Immature natural killer cell (primary cell): ENCODE results near the gene HAO1. TPM values are rescaled to one million over a fixed set of nuclear protein-coding genes. Genes with fewer than 3 reads are reported as not detected.
"Not testable (repeated sequence)": the region's sequence is repeated elsewhere in the genome, so short reads cannot be mapped to it uniquely, and the experiment has no call there.

Source experiments
- DNase-seq, 3 donors: peaks; one replicate each; pipeline ENCODE4 v3.0.0; 2022; ENCODE audit warnings: mixed read lengths in 1 of 3
- H3K27ac Mint-ChIP-seq, 6 donors: one replicate each; pipeline ENCODE4 v1.8.0; 2020; ENCODE audit warnings: mixed read lengths in 6 of 6, mild to moderate bottlenecking in 5 of 6, inconsistent platforms in 4 of 6, moderate library complexity in 3 of 6
- H3K27me3 Mint-ChIP-seq, 3 donors: one replicate each; pipeline ENCODE4 v1.8.0; 2020 to 2021; ENCODE audit warnings: low read depth in 3 of 3, mild to moderate bottlenecking in 3 of 3, mixed read lengths in 3 of 3, moderate library complexity in 3 of 3, inconsistent platforms in 1 of 3
- H3K36me3 Mint-ChIP-seq, 3 donors: one replicate each; pipeline ENCODE4 v1.8.0; 2020; ENCODE audit warnings: mixed read lengths in 3 of 3, inconsistent platforms in 2 of 3, mild to moderate bottlenecking in 2 of 3
- H3K4me1 Mint-ChIP-seq, 2 donors: one replicate each; pipeline ENCODE4 v1.8.0; 2020; ENCODE audit warnings: inconsistent platforms in 2 of 2, mild to moderate bottlenecking in 2 of 2, mixed read lengths in 2 of 2, moderate library complexity in 1 of 2
- H3K4me3 Mint-ChIP-seq, 5 donors: one replicate each; pipeline ENCODE4 v1.8.0; 2020; ENCODE audit warnings: mild to moderate bottlenecking in 5 of 5, mixed read lengths in 5 of 5, inconsistent platforms in 3 of 5, moderate library complexity in 3 of 5
- H3K9me3 Mint-ChIP-seq, 6 donors: one replicate each; pipeline ENCODE4 v1.8.0; 2020; ENCODE audit warnings: mild to moderate bottlenecking in 6 of 6, mixed read lengths in 6 of 6, inconsistent platforms in 4 of 6, moderate library complexity in 3 of 6
- polyA plus RNA-seq, 3 donors: library from polyadenylated mRNA; unstranded; fragments of 300-500 nt; fragmentation: Illumina TruSeq; gene quantifications; one replicate each; pipeline ENCODE4 v1.2.3, GENCODE V29; 2021

The HAO1 gene
- polyA plus RNA-seq, 3 donors from 2014 or later = not detected

DNA sequence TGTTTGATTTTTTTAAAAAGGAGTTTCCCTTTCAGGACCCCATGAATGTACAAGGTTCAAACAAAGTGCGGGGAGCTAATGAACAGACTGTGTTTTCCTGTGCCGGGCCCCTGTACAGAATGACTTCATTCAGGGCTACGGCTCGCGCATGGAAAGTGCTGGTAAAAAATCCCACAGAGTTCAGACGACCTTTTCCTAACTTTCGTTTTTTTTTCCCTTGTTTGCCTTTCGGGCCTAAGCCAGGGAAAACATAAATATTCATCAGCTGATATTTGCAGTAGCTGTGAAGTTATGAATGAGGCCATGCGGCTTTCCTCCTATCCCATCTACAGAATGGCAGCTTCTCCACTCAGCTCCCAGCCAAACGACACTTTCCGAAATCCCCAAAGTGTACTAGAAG, 74.0 kb downstream of the HAO1 start:
- no peak overlapping the region for H3K27ac Mint-ChIP-seq
- DNase-seq = no peak
- H3K4me1 Mint-ChIP-seq = no peaks in the 10 kb centered on the region
- no peak overlapping the region for H3K4me3 Mint-ChIP-seq
- no peaks in the 10 kb centered on the region for H3K36me3 Mint-ChIP-seq
- H3K27me3 Mint-ChIP-seq = peaks cover 2 to 4% (median 4%) of the 10 kb centered on the region in 3 donors
- H3K9me3 Mint-ChIP-seq = no peaks in the 10 kb centered on the region

DNA sequence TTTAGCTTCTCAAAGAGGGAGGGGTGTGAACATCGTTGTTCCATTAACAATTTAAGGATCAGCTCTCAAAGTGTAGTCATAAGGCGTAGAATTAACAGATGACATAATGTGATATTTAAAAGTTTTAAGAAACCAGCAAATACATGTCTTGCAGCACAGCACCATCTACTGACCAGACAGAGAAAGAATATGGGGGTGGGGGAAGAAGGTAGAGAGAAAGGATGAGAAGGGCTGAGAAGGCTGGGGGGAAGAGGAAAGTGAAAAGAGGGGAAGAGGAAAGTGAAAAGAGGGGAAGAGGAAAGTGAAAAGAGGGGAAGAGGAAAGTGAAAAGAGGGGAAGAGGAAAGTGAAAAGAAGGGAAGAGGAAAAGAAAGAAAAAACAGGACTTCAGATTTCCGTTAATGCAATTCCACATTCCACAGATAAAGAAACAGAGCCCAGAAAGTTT, 80.9 kb downstream of the HAO1 start:
- Mint-ChIP-seq H3K36me3 (no peaks in the 10 kb centered on the region), H3K9me3 (no peaks in the 10 kb centered on the region), H3K27me3 (peaks cover 0 to 4% (median 2%) of the 10 kb centered on the region in 3 donors), H3K4me3 (no peak overlapping the region), H3K27ac (no peak overlapping the region), H3K4me1 (peaks cover 0 to 5% of the 10 kb centered on the region in 2 donors)
- no peak for DNase-seq

DNA sequence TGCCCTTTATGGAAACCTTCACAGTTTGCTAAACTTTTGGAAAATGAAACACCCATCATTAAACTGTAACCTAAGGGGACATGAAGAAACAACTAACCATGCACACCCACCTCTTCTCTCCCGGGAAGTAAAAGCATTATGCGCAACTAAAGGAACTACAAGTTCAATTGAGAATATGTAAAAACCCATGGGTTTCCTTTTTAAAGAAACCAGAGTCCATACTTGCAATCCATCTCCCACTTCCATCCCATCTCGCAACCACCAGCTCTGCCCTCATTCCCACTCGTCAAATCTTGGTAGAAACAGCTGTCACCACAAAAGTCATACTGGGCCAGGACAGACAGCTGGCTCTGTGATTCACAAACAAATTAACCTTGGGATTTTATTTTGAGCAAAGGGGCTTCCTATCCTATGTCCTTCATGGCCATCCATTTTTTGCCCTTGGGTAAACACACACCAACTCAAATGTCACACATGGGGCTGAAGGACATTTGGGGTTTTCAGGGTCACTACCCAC, 81.5 kb downstream of the HAO1 start:
- no peak for DNase-seq
- Mint-ChIP-seq H3K4me3 (no peak overlapping the region), H3K36me3 (no peaks in the 10 kb centered on the region), H3K9me3 (no peaks in the 10 kb centered on the region), H3K4me1 (peaks cover 0 to 5% of the 10 kb centered on the region in 2 donors), H3K27ac (no peak overlapping the region), H3K27me3 (peaks cover 0 to 4% (median 2%) of the 10 kb centered on the region in 3 donors)

DNA sequence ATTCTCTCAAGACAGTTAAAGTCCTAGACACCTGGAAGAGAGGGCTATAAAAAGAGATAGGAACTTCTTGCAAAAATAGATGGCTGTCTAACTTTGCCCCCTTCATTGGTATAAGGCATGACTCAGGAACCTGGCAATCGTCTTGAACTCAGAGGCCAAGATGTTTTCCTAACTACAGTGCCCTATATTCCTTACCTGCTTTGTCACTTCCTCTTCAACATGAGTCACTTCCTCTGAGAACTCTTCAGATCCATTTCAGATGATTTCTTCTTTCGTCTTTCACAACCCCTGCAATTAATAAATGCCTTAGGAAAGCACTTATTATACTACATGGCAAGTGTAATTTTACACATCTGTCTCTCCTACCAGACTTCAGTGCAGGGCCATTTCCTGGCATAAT, 83.5 kb downstream of the HAO1 start:
- Mint-ChIP-seq H3K27me3 (peaks cover 0 to 2% (median 2%) of the 10 kb centered on the region in 3 donors), H3K9me3 (no peaks in the 10 kb centered on the region), H3K36me3 (no peaks in the 10 kb centered on the region), H3K4me1 (peaks cover 0 to 5% of the 10 kb centered on the region in 2 donors), H3K27ac (no peak overlapping the region), H3K4me3 (no peak overlapping the region)
- DNase-seq = no peak

DNA sequence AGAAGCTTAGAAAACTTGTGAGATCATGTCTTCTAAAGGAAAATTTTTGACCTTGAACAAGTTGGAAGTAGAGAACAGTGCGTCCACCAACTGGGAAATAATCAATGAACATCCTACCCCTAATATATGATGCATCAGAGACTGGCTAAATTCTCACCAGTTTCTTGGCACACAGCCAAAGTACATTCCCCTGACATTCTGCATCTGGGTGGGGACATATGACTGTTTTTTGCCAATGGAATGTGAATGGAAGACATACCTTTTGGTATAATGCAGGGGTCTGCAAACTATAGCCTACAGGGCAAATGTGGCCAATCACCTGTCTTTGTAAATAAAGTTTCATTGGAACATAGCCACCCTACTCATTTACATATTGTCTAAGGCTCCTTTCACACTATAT, 84.7 kb downstream of the HAO1 start:
- no peaks in the 10 kb centered on the region for H3K9me3 Mint-ChIP-seq
- no peak for DNase-seq
- H3K27ac Mint-ChIP-seq = no peak overlapping the region
- H3K4me1 Mint-ChIP-seq = peaks cover 0 to 5% of the 10 kb centered on the region in 2 donors
- H3K36me3 Mint-ChIP-seq = no peaks in the 10 kb centered on the region
- H3K27me3 Mint-ChIP-seq = peaks cover 0 to 6% (median 0%) of the 10 kb centered on the region in 3 donors
- H3K4me3 Mint-ChIP-seq = no peak overlapping the region

DNA sequence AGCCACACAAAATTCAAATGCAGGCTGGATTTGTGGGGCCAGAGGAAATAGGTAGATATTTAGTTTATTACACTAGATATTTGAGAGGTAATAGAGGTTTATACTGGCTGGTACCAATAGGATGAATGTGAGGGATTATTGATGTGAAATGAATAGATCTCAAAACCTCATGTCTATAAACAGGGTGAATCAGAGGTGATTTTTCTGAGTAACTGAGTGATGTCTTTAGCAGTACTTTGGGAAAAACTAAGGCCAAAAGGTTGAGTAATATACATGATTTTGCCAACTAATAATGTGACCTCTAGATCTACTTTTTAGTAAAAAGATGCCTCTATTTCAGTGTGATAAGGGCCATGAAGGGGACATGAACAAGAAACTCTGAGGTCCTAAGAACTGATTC, 86.8 kb downstream of the HAO1 start:
- H3K4me3 Mint-ChIP-seq = no peak overlapping the region
- no peaks in the 10 kb centered on the region for H3K4me1 Mint-ChIP-seq
- no peak for DNase-seq
- H3K27ac Mint-ChIP-seq = no peak overlapping the region
- H3K36me3 Mint-ChIP-seq = no peaks in the 10 kb centered on the region
- peaks cover 0 to 11% (median 2%) of the 10 kb centered on the region in 3 donors for H3K27me3 Mint-ChIP-seq
- H3K9me3 Mint-ChIP-seq = no peaks in the 10 kb centered on the region

DNA sequence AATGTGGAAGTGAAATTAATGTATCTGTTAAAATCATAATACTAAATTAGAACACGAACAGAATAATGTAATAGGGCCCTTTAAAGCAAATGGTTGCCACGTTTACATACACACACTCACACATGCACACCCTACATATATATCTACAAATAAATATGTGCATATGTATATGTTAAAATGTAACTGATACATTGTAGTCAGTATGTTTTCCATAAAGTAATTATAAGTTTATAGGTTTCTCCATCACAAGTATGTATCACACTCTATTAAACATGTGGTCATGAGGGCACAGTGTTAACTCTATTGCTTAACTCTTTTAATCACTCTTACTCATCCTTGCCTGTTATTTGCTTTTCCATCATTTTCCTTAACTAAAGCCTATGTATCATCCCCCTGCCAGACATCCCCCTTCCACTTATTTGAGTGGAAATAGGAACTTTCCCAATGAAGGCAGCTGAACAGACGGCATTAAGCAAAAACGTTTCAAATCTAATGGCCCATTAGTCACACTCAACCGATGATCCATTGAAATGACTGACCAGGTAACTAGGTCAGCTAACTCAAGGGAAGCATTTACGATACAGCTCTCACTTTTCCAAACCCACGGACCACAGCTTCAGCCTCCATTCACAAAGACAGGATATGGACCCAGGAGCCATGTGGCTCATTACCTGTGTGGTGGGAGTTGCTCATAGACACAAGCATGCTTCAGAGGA, 89.3 kb downstream of the HAO1 start:
- Mint-ChIP-seq H3K9me3 (no peaks in the 10 kb centered on the region), H3K4me3 (no peak overlapping the region), H3K36me3 (no peaks in the 10 kb centered on the region), H3K27ac (no peak overlapping the region), H3K27me3 (peaks cover 0 to 13% (median 2%) of the 10 kb centered on the region in 3 donors), H3K4me1 (no peaks in the 10 kb centered on the region)
- no peak for DNase-seq

DNA sequence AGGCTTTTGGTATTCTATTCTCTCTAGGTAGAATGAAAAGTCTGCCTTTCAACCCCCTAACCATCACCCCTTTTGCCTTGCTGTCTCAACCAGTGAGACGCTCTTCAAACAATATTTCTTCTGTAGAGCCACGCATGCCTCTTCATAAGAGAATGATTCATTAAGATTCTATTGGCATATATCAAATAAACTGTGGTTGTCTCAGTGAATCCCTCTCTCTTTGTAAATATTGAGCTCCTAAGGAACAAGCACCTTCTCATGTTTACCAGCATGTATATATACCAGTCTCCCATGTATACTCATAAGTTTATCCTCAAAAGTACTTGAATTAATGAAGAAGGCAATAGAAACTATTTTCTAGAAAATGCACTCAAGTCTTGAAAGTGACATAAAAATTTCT, 90.6 kb downstream of the HAO1 start:
- Mint-ChIP-seq H3K27me3 (peaks cover 0 to 15% (median 2%) of the 10 kb centered on the region in 3 donors), H3K9me3 (no peaks in the 10 kb centered on the region), H3K27ac (no peak overlapping the region), H3K4me3 (no peak overlapping the region), H3K4me1 (no peaks in the 10 kb centered on the region), H3K36me3 (no peaks in the 10 kb centered on the region)
- DNase-seq = no peak

DNA sequence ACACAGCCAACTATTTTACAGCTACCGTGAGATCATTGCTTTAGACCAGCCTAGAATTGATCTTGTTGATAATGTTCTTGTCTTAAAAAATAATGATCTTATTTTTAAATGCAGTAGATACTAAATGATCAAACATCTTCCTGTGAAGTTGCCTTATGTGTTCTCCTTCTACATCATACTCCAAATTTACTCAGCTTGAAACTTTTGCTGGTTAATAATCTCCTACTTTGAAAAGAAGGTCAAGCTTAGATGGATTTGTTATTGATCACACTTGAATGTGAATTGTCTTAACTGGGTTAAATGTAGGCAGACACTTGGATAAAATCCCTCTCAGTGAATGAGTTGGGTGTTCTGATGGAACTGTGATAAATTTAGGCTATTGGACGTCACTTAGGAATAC, 91.9 kb downstream of the HAO1 start:
- H3K36me3 Mint-ChIP-seq = no peaks in the 10 kb centered on the region

DNA sequence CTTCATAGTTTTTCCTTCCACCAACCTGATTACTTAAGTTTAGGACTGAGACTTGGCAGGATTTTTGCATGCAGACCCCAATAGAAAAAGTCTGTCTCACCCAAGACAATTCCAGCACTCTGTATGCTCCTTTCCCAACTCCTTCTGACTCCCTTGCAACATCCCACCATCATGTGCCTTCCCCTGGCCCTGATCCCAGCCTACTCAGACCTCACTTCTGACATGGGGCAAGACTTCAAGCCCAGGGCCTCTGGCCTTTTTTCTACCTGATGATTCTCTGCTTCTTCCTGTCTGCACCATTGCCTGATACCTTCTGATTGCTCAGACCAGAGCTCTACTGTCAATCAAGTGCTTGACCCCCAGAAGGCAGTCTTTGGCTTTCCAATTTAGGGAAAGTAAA, 96.6 kb downstream of the HAO1 start:
- no peaks in the 10 kb centered on the region for H3K36me3 Mint-ChIP-seq
- no peak for DNase-seq
- H3K4me3 Mint-ChIP-seq = no peak overlapping the region
- H3K27ac Mint-ChIP-seq = no peak overlapping the region
- H3K4me1 Mint-ChIP-seq = no peaks in the 10 kb centered on the region
- peaks cover 0 to 11% (median 3%) of the 10 kb centered on the region in 3 donors for H3K27me3 Mint-ChIP-seq
- no peaks in the 10 kb centered on the region for H3K9me3 Mint-ChIP-seq

More for the DNA sequence above, 91.9 kb downstream of the HAO1 start:
- no peaks in the 10 kb centered on the region for H3K9me3 Mint-ChIP-seq
- H3K4me1 Mint-ChIP-seq = no peaks in the 10 kb centered on the region
- H3K27ac Mint-ChIP-seq = no peak overlapping the region
- DNase-seq = no peak
- no peak overlapping the region for H3K4me3 Mint-ChIP-seq
- H3K27me3 Mint-ChIP-seq = peaks cover 0 to 15% (median 2%) of the 10 kb centered on the region in 3 donors

DNA sequence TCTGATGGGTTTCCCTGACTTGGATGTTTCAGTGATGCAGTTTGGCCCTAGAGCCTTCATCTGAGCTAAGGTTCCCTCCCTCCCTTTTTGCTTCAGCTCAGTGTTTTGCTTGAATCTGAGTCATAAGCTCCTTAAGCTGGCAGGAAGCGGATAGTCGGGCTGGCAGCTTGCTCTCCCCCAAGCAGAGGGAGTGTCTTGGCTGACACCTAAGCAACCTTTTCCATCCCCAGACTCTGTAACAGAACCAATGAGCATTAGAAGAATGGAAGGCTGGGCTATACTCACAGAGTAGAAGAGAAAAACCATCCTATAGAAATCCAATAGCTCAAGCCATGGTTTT, 98.3 kb downstream of the HAO1 start:
- Mint-ChIP-seq H3K4me3 (no peak overlapping the region), H3K27ac (no peak overlapping the region), H3K4me1 (no peaks in the 10 kb centered on the region), H3K9me3 (no peaks in the 10 kb centered on the region), H3K27me3 (peaks cover 0 to 5% (median 3%) of the 10 kb centered on the region in 3 donors), H3K36me3 (no peaks in the 10 kb centered on the region)
- DNase-seq = no peak

DNA sequence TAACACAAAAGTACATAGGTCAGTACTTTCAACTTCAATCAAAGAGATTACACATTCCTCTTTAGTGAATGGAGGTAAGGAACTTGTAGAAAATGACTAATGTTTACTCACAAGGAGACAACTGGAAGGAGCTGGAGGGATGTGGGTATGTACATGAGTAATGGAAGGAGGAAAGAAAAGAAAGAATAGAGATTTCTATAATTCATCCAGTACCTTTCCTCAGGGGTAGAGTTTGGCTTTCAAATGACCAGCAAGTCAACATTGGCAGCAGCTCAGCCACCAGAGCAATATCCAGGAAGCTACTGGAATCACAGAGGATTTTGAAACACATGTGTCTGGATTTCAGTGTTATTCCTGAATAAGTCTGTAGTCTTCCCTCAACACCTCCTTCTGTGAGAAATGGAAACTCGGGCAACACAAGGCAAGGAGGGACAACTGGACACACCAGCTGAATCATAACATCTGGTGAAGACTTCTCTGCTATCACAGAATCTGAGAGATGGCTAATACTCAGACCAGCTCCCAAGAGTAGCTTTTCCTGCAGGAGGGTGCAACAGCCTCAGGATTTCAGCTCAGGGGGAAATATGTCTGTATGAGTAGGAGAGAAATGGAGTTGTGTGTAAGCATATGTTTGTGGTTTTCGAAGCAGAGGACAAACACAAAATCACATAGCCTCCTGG, 98.8 kb downstream of the HAO1 start:
- Mint-ChIP-seq H3K27ac (no peak overlapping the region), H3K27me3 (peaks cover 0 to 5% (median 3%) of the 10 kb centered on the region in 3 donors), H3K9me3 (no peaks in the 10 kb centered on the region), H3K4me3 (no peak overlapping the region), H3K4me1 (no peaks in the 10 kb centered on the region), H3K36me3 (no peaks in the 10 kb centered on the region)
- DNase-seq = no peak

DNA sequence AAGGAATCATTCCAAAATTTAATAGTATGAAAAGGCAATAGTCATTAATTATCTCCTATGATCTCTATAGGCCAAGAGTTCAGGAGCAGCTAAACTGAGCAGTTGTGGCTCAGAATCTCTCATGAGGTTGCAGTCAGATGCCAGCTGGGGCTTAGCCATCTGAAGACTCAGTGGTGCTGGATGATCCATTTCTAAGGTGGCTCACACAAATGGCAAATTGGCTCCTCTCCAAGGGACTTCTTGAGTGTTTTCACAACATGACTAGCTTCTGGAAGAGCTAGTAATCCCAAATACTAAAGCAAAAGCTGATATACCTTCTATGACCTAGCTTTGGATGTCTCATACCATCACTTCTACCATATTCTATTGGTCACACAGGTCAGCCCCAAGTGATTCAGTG, 104.2 kb downstream of the HAO1 start:
- Mint-ChIP-seq H3K4me1 (no peaks in the 10 kb centered on the region), H3K4me3 (no peak overlapping the region), H3K27ac (no peak overlapping the region), H3K27me3 (peaks cover 0 to 5% (median 0%) of the 10 kb centered on the region in 3 donors), H3K36me3 (no peaks in the 10 kb centered on the region), H3K9me3 (peaks cover 0 to 12% (median 0%) of the 10 kb centered on the region in 6 donors)
- DNase-seq = no peak

DNA sequence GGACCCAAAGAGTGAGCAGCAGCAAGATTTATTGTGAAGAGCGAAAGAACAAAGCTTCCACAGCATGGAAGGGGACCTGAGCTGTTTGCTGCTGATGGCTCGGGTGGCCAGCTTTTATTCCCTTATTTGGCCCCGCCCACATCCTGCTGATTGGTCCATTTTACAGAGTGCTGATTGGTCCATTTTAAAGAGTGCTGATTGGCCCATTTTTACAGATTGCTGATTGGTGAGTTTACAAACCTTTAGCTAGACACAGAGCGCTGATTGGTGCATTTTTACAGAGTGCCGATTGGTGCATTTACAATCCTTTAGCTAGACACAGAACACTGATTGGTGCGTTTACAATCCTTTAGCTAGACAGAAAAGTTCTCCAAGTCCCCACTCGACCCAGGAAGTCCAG, 105.8 kb downstream of the HAO1 start:
- peaks cover 0 to 15% (median 0%) of the 10 kb centered on the region in 6 donors for H3K9me3 Mint-ChIP-seq
- H3K4me1 Mint-ChIP-seq, DNase-seq, H3K27me3 Mint-ChIP-seq, H3K4me3 Mint-ChIP-seq, H3K36me3 Mint-ChIP-seq, H3K27ac Mint-ChIP-seq: not testable (repeated sequence)
